Neuronal stem cell (in vitro differentiated cells): ENCODE results near the gene AZIN2.

Experiments used
- DNase-seq: peaks from one replicate; pipeline ENCODE4 v3.0.0-alpha.2; 2013; ENCODE audit warnings: low spot score
- H2AFZ ChIP-seq: one replicate; pipeline ENCODE4 v1.6.1; 2013; ENCODE audit warnings: mild to moderate bottlenecking, low read length, inconsistent platforms
- H2AK5ac ChIP-seq: 2 replicates; pipeline ENCODE4 v1.6.1; 2013; ENCODE audit warnings: low read depth, mild to moderate bottlenecking, inconsistent platforms, low read length, moderate library complexity, mixed read lengths
- H2BK120ac ChIP-seq: 2 replicates; pipeline ENCODE4 v1.6.1; 2013; ENCODE audit warnings: low read depth, mild to moderate bottlenecking, inconsistent platforms, low read length, moderate library complexity, mixed read lengths
- H2BK12ac ChIP-seq: one replicate; pipeline ENCODE4 v1.6.1; 2013; ENCODE audit warnings: low read length, inconsistent platforms
- H2BK15ac ChIP-seq: 2 replicates; pipeline ENCODE4 v1.6.1; 2013; ENCODE audit warnings: mild to moderate bottlenecking, low read length, inconsistent platforms, mixed read lengths
- H2BK5ac ChIP-seq: one replicate; pipeline ENCODE4 v1.6.1; 2013; ENCODE audit warnings: inconsistent platforms, mild to moderate bottlenecking, low read length, moderate library complexity
- H3K14ac ChIP-seq: one replicate; pipeline ENCODE4 v1.6.1; 2013; ENCODE audit warnings: low read length, inconsistent platforms
- H3K18ac ChIP-seq: 2 replicates; pipeline ENCODE4 v1.6.1; 2013; ENCODE audit warnings: low read length, inconsistent platforms
- H3K23ac ChIP-seq: 2 replicates; pipeline ENCODE4 v1.6.1; 2013; ENCODE audit warnings: low read depth, mild to moderate bottlenecking, mixed read lengths, low read length, inconsistent platforms; ENCODE audit not compliant: poor library complexity
- H3K27ac ChIP-seq: replicated peaks from 3 replicates; pipeline ENCODE4 v1.5.1; 2013; ENCODE audit warnings: low read length, inconsistent platforms
- H3K27me3 ChIP-seq, 3 experiments: 2 replicates each; pipeline ENCODE4 v1.6.1; 2013; ENCODE audit warnings: low read length in 3 of 3, mild to moderate bottlenecking in 2 of 3, inconsistent platforms in 1 of 3, low read depth in 1 of 3, mixed read lengths in 1 of 3, moderate library complexity in 1 of 3; ENCODE audit not compliant: control insufficient read depth in 3 of 3, insufficient read depth in 3 of 3
- H3K36me3 ChIP-seq, 2 donors: replicated peaks in 1 of 2; 2 replicates each; pipeline ENCODE4 v1.6.1; 2013; ENCODE audit warnings: low read length in 2 of 2; ENCODE audit not compliant: control insufficient read depth in 2 of 2, insufficient read depth in 2 of 2
- H3K4ac ChIP-seq: 2 replicates; pipeline ENCODE4 v1.6.1; 2013; ENCODE audit warnings: inconsistent platforms, mild to moderate bottlenecking, low read length, moderate library complexity
- H3K4me1 ChIP-seq, 2 donors: 1 replicate in 1 of 2; 2 replicates in 1 of 2; pipeline ENCODE4 v1.6.1; 2013; ENCODE audit warnings: low read length in 2 of 2, low read depth in 1 of 2; ENCODE audit not compliant: control insufficient read depth in 2 of 2, insufficient read depth in 1 of 2
- H3K4me2 ChIP-seq: one replicate; pipeline ENCODE4 v1.6.1; 2013; ENCODE audit warnings: mild to moderate bottlenecking, low read length, inconsistent platforms; ENCODE audit not compliant: insufficient read depth, poor library complexity, severe bottlenecking
- H3K4me3 ChIP-seq, 2 donors: 2 replicates each; pipeline ENCODE4 v1.5.1; 2013; ENCODE audit warnings: low read length in 2 of 2, mild to moderate bottlenecking in 2 of 2, inconsistent platforms in 1 of 2, moderate library complexity in 1 of 2
- H3K79me1 ChIP-seq: one replicate; pipeline ENCODE4 v1.6.1; 2013; ENCODE audit warnings: low read depth, mild to moderate bottlenecking, inconsistent platforms, low read length, moderate library complexity
- H3K9ac ChIP-seq: one replicate; pipeline ENCODE4 v1.6.1; 2013; ENCODE audit warnings: mild to moderate bottlenecking, low read depth, low read length, inconsistent platforms; ENCODE audit not compliant: poor library complexity
- H3K9me3 ChIP-seq, 2 donors: replicated peaks in 1 of 2; 2 replicates each; pipeline versions ENCODE3 to v1.6.1; 2013; ENCODE audit warnings: low read length in 2 of 2, mild to moderate bottlenecking in 2 of 2, inconsistent platforms in 1 of 2, low read depth in 1 of 2, mixed read lengths in 1 of 2, moderate library complexity in 1 of 2; ENCODE audit not compliant: control insufficient read depth in 2 of 2, insufficient read depth in 1 of 2
- H4K8ac ChIP-seq: one replicate; pipeline ENCODE4 v1.6.1; 2013; ENCODE audit warnings: low read depth, mild to moderate bottlenecking, inconsistent platforms, low read length, moderate library complexity
- H4K91ac ChIP-seq: one replicate; pipeline ENCODE4 v1.6.1; 2013; ENCODE audit warnings: low read length, low read depth, mild to moderate bottlenecking, inconsistent platforms; ENCODE audit not compliant: poor library complexity
- WGBS, 2 donors: extraction: QIAGEN DNeasy Blood & Tissue Kit; methylation state at CpG; one replicate each; pipeline ENCODE4 v1.1.7; 2013; ENCODE audit warnings: missing lambda C conversion rate in 2 of 2, mixed read lengths in 1 of 2; ENCODE audit not compliant: insufficient read length in 2 of 2, insufficient replicate concordance in 1 of 2; ENCODE audit errors: extremely low coverage in 2 of 2; 5-methylcytosine and 5-hydroxymethylcytosine counted together

AZIN2 gene

GRCh38 chr1:33050221-33051076 is 30.5 kb upstream of the AZIN2 start:
- Histone ChIP-seq H3K36me3 (no peaks in the 10 kb centered on the region), H3K4me1 (no peaks in the 10 kb centered on the region), H3K27ac (no peak overlapping the region), H4K8ac (no peak overlapping the region), H3K27me3 (no peaks in the 10 kb centered on the region), H3K4ac (peak overlapping the region; percentile 28), H3K4me2 (no peak overlapping the region), H2BK12ac (no peak overlapping the region), H2AK5ac (no peak overlapping the region), H3K18ac (no peak overlapping the region), H2BK15ac (no peak overlapping the region), H2AFZ (no peak overlapping the region), H3K9me3 (peaks cover 4 to 6% of the 10 kb centered on the region in 2 donors), H3K9ac (no peak overlapping the region), H4K91ac (no peak overlapping the region), H3K4me3 (no peak overlapping the region), H3K14ac (no peak overlapping the region), H3K23ac (no peak overlapping the region), H2BK120ac (no peak overlapping the region), H2BK5ac (no peak overlapping the region), H3K79me1 (no peaks in the 10 kb centered on the region)
- DNase-seq: no peak
- no CpG with 5 or more reads among the region's 17 CpGs for WGBS, 2 donors

GRCh38 chr1:33055210-33056008 is 25.5 kb upstream of the AZIN2 start:
- no peak overlapping the region for H3K9ac ChIP-seq
- DNase-seq: peak; percentile 64
- WGBS, 2 donors: no CpG with 5 or more reads among the region's 12 CpGs
- H3K4me3 ChIP-seq: no peak overlapping the region
- H3K4me2 ChIP-seq: no peak overlapping the region
- no peak overlapping the region for H2BK5ac ChIP-seq
- no peaks in the 10 kb centered on the region for H3K36me3 ChIP-seq
- H3K4me1 ChIP-seq: no peaks in the 10 kb centered on the region
- H2AFZ ChIP-seq: no peak overlapping the region
- H2AK5ac ChIP-seq: peak overlapping the region; percentile 11
- no peak overlapping the region for H3K23ac ChIP-seq
- H4K8ac ChIP-seq: peak overlapping the region; percentile 7
- no peaks in the 10 kb centered on the region for H3K79me1 ChIP-seq
- H3K4ac ChIP-seq: no peak overlapping the region
- H3K27me3 ChIP-seq: no peaks in the 10 kb centered on the region
- no peak overlapping the region for H2BK15ac ChIP-seq
- H3K9me3 ChIP-seq: peaks cover 3% of the 10 kb centered on the region in 2 donors
- no peak overlapping the region for H2BK120ac ChIP-seq
- no peak overlapping the region for H3K27ac ChIP-seq
- H3K14ac ChIP-seq: no peak overlapping the region
- no peak overlapping the region for H4K91ac ChIP-seq
- H2BK12ac ChIP-seq: peak overlapping the region; percentile 7
- peak overlapping the region; percentile 27 for H3K18ac ChIP-seq

GRCh38 chr1:33056426-33056825 is 24.5 kb upstream of the AZIN2 start:
- H2BK12ac ChIP-seq: no peak overlapping the region
- no peaks in the 10 kb centered on the region for H3K4me1 ChIP-seq
- no peak overlapping the region for H3K9ac ChIP-seq
- no peak overlapping the region for H2BK5ac ChIP-seq
- no peak overlapping the region for H2BK15ac ChIP-seq
- H4K8ac ChIP-seq: no peak overlapping the region
- no peak overlapping the region for H3K4ac ChIP-seq
- no peak overlapping the region for H3K4me2 ChIP-seq
- H2AFZ ChIP-seq: no peak overlapping the region
- no peak overlapping the region for H2AK5ac ChIP-seq
- no peaks in the 10 kb centered on the region for H3K27me3 ChIP-seq
- H4K91ac ChIP-seq: no peak overlapping the region
- WGBS, 2 donors: no CpG with 5 or more reads among the region's 3 CpGs
- H3K9me3 ChIP-seq: no peaks in the 10 kb centered on the region
- no peak overlapping the region for H3K27ac ChIP-seq
- H3K14ac ChIP-seq: no peak overlapping the region
- DNase-seq: no peak
- no peak overlapping the region for H2BK120ac ChIP-seq
- no peak overlapping the region for H3K18ac ChIP-seq
- no peaks in the 10 kb centered on the region for H3K79me1 ChIP-seq
- no peaks in the 10 kb centered on the region for H3K36me3 ChIP-seq
- H3K23ac ChIP-seq: no peak overlapping the region
- no peak overlapping the region for H3K4me3 ChIP-seq

- Histone ChIP-seq H3K4ac (no peak overlapping the region), H4K8ac (no peak overlapping the region), H2BK120ac (no peak overlapping the region), H2BK15ac (no peak overlapping the region), H3K9me3 (peaks cover 0 to 2% of the 10 kb centered on the region in 2 donors), H3K27ac (no peak overlapping the region), H2AFZ (no peak overlapping the region), H3K4me2 (no peak overlapping the region), H2BK5ac (no peak overlapping the region), H3K36me3 (no peaks in the 10 kb centered on the region), H3K4me1 (no peaks in the 10 kb centered on the region), H3K18ac (no peak overlapping the region), H3K23ac (no peak overlapping the region), H3K9ac (no peak overlapping the region), H3K27me3 (no peaks in the 10 kb centered on the region), H4K91ac (no peak overlapping the region), H2BK12ac (no peak overlapping the region), H3K14ac (no peak overlapping the region), H2AK5ac (no peak overlapping the region), H3K4me3 (no peak overlapping the region), H3K79me1 (no peaks in the 10 kb centered on the region)
- no peak for DNase-seq
- no CpG with 5 or more reads among the region's 2 CpGs for WGBS, 2 donors
Observed at GRCh38 chr1:33057095-33057494, 23.9 kb upstream of the AZIN2 start.
